Stimulated activated CD4-positive, alpha-beta T cell treated with anti-CD3 and anti-CD28 coated beads, Interleukin-15, amount 100 ng/mL, for 48 hours (primary cell): ENCODE measurements around the gene CCDC13.

Experiments
- DNase-seq, 2 donors: peaks; one replicate each; pipeline ENCODE4 v3.0.0-alpha.2; 2020; ENCODE audit warnings: low read depth in 2 of 2

The CCDC13 gene

GRCh38 chr3:42796332-42796885, 23.4 kb upstream of the CCDC13 start:
- DNase-seq, result no peak

- DNase-seq, result no peak
Measured at GRCh38 chr3:42795621-42796181, 22.6 kb upstream of the CCDC13 start.

DNA sequence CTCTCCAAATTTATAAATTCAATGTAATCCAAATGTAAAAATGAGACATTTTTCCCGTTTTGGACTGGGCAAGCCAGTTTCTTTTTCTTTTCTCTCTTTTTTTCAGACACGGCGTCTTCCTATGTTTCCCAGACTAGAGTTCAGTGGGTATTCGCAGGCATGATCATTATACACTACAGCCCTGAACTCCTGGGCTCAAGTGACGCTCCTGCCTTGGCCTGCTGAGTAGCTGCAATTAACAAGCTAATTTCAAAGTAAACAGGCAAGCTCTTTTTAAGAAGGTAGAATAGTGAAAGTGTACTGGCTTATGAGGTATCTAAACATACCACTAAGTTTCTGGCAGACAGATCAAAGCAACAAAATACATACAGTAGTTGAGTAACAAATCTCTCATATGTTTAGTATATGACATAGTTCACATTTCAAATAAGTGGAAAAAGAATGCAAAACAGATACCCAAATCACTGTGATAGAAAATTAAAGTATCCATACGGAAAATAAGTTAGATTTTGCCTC, 17.7 kb upstream of the CCDC13 start:
- DNase-seq, result no peak

DNA sequence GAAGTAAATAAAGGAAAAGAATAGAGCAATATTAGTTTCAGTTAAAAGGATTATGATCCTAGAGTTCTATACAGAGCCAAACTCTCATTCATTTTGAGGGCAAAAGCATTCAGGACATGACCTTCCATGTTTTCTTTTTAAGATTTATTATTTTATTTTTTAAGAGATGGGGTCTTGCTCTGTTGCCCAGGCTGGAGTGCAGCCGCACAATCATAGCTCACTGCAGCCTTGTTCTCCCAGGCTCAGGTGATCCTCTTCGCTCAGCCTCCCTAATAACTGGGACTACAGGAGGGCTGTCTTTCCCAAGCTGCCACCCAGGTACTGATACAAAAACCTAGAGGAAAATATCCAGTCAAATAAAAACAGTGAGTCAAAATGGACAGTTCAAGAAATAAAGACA, 13.6 kb upstream of the CCDC13 start:
- no peak for DNase-seq

DNA sequence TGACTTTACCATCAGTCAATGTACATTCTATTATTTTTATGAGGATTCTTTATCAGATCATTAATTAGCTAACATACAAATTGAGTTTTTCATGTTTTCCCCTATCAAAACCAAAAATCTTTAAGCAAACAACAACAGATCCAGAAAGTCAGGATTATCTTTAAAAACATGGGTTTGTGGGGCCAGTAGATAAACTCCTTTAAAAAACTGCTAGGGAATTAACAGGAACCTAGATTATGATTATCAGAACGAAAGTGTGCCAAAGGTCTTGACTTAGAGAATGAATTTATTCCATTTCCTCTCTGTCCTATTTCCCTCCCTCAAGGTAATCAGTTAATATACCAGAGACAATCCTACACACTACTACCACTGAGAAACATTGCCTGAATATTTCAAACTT, 13.2 kb upstream of the CCDC13 start:
- no peak for DNase-seq

- DNase-seq, result no peak
Measured at GRCh38 chr3:42780892-42781700, 8.0 kb upstream of the CCDC13 start.

DNA sequence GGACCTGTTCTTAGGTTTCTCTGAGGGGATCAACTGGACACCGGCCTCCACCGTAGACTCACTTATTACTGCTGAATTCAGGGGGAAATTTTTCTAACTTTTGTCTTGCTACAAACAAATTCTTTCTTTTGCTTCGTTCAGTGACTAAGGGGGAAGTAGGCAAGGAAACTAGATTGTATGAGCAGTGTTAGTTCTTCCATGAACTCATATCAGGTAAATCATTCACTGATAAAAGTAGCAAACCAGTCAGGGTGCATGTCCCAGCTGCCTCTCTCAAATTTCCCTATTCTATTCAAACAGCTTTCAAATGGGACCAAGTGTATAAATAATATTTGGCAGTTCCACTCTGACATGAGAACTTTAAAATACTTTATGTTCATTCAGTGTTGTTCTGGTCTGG, 7.3 kb upstream of the CCDC13 start:
- no peak for DNase-seq

DNA sequence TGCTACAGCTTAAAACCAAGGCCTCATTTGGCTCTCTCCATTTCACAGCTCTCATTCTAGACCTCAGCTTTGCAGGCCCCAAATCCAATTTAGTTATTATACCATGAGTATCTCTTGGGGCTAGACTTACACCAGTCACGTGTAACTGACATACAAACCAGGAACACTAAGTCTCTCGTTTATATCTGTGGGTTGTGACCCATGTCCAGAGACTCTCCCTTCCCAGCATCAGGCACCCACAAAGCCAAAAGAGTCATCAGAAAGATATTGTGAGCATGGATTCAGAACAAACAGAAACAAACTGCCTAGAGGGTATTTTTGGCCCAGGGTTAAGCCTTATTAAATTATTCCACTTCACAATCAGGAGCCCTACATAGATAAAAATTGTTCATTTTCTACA, 5.6 kb upstream of the CCDC13 start:
- no peak for DNase-seq

DNA sequence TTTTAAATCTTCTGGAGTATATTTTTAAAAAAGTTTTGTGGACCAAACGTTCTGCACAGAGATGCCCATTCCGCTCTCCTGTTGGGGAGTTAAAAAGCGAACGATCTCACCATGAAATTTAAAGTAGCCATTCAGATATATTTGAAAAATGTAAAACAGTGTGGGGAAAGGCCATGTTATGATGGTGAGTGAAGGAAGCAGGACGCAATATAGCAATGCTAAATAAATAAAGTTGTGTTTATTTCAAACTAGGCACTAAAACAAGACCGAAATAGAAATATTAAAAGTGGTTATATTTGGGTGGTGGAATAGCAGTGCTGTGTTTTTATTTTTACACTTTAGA, 327 bp upstream of the CCDC13 start:
- no peak for DNase-seq

DNA sequence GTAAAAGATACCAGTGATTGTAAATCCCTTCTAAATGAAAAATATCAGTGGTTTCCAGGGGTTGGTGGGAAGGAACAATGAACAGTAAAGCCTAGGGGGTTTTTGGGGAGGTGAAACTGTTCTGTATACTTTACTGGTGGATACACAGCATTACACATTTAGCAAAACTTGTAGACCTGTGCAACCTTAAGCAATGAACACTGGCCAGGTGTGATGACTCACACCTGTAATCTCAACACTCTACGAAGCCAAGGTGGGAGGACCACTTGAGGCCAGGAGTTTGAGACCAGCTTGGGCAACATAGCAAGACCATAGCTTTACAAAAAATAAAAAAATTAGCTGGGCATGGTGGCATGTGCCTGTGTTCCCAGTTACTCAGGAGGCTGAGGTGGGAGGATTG, 1.8 kb downstream of the CCDC13 start:
- no peak for DNase-seq

- no peak for DNase-seq
Measured at GRCh38 chr3:42769477-42770131, 3.4 kb downstream of the CCDC13 start.

DNA sequence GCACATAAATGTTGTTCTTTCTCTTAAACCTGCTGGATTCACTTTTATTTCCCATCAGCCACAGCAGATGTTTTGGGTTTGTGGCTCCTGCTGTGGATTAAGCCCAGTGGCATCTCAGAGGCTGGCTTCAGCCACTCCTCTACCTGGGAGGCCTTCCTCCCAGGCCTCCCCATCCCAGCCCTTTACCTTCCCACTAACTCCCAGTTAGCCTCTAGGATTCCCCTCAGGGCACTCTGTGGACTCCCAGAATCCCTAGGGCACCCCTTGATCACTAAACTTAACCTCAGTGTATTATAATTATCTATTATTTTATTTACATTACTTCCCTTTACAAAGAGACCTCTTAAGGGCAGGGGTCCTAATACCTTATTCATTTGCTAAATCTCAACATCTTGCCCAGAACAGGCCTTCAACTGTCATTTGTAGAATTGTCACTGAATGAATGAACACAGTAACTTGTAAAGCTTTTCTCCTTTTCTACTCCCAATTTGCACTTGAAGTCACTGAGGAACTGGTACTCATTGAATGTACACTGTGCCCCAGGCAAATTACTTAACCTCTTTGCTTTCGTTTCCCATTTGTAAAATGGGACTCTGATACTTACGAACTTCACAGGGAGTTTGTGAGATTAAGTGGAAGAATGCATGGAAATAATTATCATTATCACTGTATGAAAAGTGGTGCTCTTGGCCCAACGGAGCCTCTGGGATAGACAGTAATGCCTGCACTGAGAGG, 8.3 kb downstream of the CCDC13 start:
- DNase-seq, result no peak

DNA sequence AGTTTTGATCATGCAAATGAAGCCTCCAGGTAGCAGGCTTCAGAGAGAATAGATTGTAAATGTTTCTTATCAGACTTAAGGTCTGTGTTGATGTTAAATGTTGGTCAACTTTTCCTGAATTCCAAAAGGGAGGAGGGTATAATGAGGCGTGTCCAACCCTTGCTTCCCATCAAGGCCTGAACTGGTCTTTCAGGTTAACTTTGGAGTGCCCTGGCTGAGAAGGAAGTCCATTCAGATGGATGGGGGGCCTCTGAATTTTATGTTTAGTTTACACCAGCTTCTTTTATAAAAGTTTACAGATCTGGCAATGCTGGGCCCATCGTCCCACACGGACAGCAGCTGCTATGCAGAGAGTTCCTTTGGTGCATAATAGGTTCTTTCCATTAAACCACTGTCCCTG, 8.9 kb downstream of the CCDC13 start:
- DNase-seq, result no peak

GRCh38 chr3:42763021-42763420, 10.0 kb downstream of the CCDC13 start:
- no peak for DNase-seq

DNA sequence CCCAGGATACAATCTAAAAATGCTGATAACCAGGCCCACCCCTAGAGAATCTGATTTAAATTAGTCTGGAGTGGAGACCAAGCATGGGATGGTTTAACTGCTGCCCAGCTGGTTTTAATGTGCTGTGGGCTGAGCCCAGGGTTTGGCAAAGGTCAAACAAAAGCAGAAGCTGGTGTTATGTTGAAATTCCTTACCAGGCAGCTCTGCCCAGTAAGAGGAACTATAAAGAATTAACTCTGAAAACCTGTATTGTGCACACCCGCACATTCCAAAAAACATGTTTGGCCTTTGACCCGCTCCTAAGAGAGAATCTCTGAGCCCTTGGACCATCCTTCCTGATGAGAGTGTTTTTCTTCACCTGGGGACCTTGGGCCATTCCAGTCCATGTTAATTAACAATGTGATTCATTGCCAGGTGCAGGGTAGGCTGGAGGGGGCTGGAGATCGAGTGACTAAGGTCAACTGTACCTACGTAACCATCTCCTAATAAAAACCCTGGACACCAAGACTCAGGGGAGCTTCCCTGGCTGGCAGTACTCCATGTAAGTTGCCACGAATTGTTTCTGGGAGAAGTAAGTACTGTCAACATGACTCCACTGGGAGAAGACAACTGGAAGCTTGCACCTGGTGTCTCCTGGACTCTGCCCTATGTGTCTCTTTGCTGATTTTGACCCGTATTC, 10.9 kb downstream of the CCDC13 start:
- DNase-seq, result no peak

- DNase-seq, result no peak
Measured at GRCh38 chr3:42758126-42758525, 14.9 kb downstream of the CCDC13 start.

DNA sequence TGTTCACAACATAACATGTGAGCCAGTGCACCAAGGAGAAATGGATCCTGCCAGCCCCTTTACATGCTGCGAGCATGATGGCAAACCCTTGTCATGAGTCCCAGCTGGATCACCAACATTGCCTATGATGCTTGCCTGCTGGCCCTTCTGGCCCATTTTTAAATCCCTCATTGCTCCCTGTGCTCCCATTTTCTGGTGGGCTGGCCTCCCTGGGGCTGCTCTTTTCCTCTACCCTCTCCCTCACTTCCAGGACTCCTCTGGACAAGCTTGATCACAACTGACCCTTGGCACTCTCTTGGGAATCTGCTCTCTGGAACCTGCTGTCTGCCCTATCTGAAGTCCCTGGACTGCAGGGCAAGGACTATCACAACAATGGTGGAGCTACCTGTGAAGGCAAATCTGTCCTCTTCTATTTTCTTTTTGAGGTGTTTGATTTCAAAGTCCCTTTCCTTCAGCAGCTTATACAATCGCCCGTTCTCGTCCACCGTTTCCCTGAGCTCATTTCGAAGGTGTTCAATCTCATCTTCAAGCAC, 16.3 kb downstream of the CCDC13 start:
- no peak for DNase-seq

GRCh38 chr3:42755681-42756578, 17.1 kb downstream of the CCDC13 start:
- DNase-seq, result no peak

DNA sequence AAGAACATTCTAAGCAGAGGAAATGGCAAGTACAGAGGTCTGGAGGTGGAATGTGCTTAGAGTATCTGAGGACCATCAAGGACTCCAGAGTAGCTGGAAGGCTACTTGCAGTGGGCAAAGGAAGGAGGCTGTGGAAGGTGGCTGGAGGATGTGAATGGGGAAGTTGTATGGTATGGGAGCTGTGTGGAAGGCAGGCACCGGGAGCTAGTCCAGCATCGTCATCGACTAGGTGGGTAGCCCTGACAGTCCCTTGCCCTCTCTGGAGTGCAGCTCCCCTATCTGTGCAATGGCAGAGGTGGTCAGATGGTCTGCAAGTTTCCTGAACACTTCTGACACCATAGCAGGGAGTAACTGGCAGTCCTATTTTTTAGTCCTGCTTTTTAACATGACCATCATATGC, 19.3 kb downstream of the CCDC13 start:
- no peak for DNase-seq

DNA sequence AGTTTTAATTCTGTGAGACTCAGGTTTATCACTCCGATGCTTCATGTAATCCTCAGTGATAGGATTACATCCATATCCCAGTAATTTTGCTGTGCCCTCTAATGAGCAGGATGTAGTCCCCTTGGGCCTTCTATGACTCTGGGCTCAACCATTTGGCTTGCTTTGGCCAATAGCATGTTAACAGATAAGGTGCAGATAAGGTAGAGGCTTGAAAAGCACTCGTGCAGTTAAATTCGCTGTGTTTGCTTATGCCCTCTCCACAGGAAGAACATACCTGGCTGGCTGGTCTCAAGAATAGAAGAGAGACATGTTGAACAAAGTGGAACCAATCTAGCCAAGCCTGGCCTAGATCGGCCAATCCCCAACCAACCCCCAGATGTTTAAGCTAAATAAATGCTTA, 20.1 kb downstream of the CCDC13 start:
- DNase-seq, result no peak
